Activated CD8-positive, alpha-beta T cell treated with anti-CD3 and anti-CD28 coated beads for 36 hours (primary cell): ENCODE data around the gene DAPL1. TPM values are rescaled to one million over a fixed set of nuclear protein-coding genes. Genes with fewer than 3 reads are reported as not detected.

Experiments
- ATAC-seq: fragments of 200-7000 bp; cut with Tn5 transposase; one replicate; pipeline ENCODE4 v1.10.0; 2021; ENCODE audit warnings: mild to moderate bottlenecking, moderate library complexity
- CTCF ChIA-PET: fragments of 350-600 bp; sonication (Branson Sonifier 250); formaldehyde crosslinking; loops from one replicate; lab custom pipeline; 2021; ENCODE audit warnings: antibody characterized with exemption; lab: Charles Lee
- POLR2A ChIA-PET: fragments of 350-600 bp; sonication (Branson Sonifier 250); formaldehyde crosslinking; loops from one replicate; lab custom pipeline; 2021; ENCODE audit warnings: antibody characterized with exemption; lab: Charles Lee
- DNase-seq: peaks from one replicate; pipeline ENCODE4 v3.0.0-alpha.2; 2020
- H3K27ac Mint-ChIP-seq: one replicate; pipeline ENCODE4 v1.8.0; 2021; ENCODE audit warnings: mild to moderate bottlenecking, mixed read lengths
- H3K27me3 Mint-ChIP-seq: one replicate; pipeline ENCODE4 v1.8.0; 2021; ENCODE audit warnings: mixed read lengths
- H3K36me3 Mint-ChIP-seq: one replicate; pipeline ENCODE4 v1.8.0; 2021; ENCODE audit warnings: low read depth, mixed read lengths
- H3K4me1 Mint-ChIP-seq: one replicate; pipeline ENCODE4 v1.8.0; 2021; ENCODE audit warnings: low read depth, mixed read lengths
- H3K4me3 Mint-ChIP-seq: one replicate; pipeline ENCODE4 v1.8.0; 2021; ENCODE audit warnings: mild to moderate bottlenecking, moderate library complexity, mixed read lengths
- H3K9me3 Mint-ChIP-seq: one replicate; pipeline ENCODE4 v1.8.0; 2021; ENCODE audit warnings: mixed read lengths
- intact Hi-C: fragments of 100-400 bp; cut with micrococcal nuclease; formaldehyde crosslinking; loops from one replicate; pipeline ENCODE4 v1.10.0; 2022
- total RNA-seq, 2 experiments: library from RNA; stranded (reverse); gene quantifications; one replicate each; pipeline ENCODE4 v1.2.3, GENCODE V29; 2021
- TF ChIP-seq, protein P1 (sequence below): fragments of 200-600 bp; IDR thresholded peaks from one replicate; pipeline ENCODE4 v1.8.0; 2022; ENCODE audit warnings: antibody characterized with exemption, mild to moderate bottlenecking

DAPL1 gene
- total RNA-seq, 2 experiments from 2014 or later = not detected

DNA sequence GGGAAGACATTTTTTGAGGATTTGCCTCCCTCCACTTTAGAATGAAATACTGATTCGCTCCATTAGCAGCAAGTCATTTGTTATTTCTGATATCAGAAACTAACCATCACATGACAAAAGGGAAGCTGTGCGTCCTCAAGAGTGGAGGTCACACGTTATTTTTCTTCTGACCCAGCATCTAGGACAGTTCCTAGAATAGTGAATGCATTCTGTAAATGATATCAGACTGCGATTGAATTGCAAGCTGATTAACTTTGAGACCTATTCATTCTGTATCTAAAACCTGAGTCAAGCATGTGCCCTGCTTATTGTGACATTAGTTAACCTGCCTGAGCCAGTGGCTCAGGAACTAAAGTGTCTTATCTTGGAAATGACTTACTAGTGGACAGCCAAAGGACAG lies 10.1 kb downstream of the DAPL1 start:
- ATAC-seq = no peak
- TF ChIP-seq, protein P1, sequence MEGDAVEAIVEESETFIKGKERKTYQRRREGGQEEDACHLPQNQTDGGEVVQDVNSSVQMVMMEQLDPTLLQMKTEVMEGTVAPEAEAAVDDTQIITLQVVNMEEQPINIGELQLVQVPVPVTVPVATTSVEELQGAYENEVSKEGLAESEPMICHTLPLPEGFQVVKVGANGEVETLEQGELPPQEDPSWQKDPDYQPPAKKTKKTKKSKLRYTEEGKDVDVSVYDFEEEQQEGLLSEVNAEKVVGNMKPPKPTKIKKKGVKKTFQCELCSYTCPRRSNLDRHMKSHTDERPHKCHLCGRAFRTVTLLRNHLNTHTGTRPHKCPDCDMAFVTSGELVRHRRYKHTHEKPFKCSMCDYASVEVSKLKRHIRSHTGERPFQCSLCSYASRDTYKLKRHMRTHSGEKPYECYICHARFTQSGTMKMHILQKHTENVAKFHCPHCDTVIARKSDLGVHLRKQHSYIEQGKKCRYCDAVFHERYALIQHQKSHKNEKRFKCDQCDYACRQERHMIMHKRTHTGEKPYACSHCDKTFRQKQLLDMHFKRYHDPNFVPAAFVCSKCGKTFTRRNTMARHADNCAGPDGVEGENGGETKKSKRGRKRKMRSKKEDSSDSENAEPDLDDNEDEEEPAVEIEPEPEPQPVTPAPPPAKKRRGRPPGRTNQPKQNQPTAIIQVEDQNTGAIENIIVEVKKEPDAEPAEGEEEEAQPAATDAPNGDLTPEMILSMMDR = no peak
- no peak overlapping the region for H3K4me3 Mint-ChIP-seq
- CTCF ChIA-PET = no interaction called here
- H3K27me3 Mint-ChIP-seq = peaks cover 6% of the 10 kb centered on the region
- POLR2A ChIA-PET = no interaction called here
- intact Hi-C loops = no loop called here
- no peaks in the 10 kb centered on the region for H3K9me3 Mint-ChIP-seq
- H3K4me1 Mint-ChIP-seq = no peaks in the 10 kb centered on the region
- no peak for DNase-seq
- H3K27ac Mint-ChIP-seq = no peak overlapping the region
- no peaks in the 10 kb centered on the region for H3K36me3 Mint-ChIP-seq

DNA sequence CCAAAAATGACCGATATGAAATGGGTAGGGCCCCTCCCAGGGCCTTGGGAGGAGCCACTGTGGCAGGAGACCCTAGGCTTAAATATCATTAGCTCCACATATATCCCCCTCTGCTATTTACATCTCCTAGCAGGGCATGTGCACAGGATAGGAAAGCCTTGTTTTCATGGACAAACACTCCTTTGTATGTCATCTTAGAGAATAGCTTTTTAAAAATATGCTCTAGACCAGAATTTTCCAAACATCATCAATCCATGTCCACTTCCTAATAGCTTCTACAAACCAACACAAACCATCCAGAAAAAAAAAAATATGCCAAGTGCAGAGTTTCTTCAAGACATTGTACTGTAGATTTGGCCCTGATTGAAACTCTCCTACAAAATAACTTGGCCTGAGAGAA lies 10.8 kb downstream of the DAPL1 start:
- TF ChIP-seq, protein P1 = no peak
- ChIA-PET CTCF (no interaction called here), POLR2A (no interaction called here)
- DNase-seq = no peak
- Mint-ChIP-seq H3K4me1 (no peaks in the 10 kb centered on the region), H3K4me3 (no peak overlapping the region), H3K36me3 (no peaks in the 10 kb centered on the region), H3K27me3 (peaks cover 7% of the 10 kb centered on the region), H3K9me3 (no peaks in the 10 kb centered on the region), H3K27ac (no peak overlapping the region)
- intact Hi-C loops = no loop called here
- no peak for ATAC-seq

DNA sequence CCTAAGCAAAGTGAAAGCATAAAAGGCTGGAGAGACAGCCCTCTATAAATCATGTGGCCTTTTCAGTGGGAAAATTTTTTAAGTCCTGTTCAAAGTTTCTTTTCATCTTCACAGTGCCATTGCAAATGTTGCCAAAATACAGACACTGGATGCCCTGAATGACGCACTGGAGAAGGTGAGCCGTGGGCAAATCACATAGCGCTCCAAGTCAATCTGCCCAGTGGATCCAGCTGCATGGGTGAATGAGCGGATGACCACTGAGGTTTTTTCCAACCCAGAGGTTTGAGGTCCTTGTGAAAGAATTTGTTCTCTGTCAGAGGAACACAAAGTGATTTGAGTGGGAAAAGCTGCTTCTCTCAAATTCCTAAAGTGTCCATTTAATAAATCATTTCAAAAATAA lies 11.8 kb downstream of the DAPL1 start:
- intact Hi-C loops = no loop called here
- CTCF ChIA-PET = no interaction called here
- POLR2A ChIA-PET = no interaction called here
- ATAC-seq (no peak), DNase-seq (no peak)
- no peaks in the 10 kb centered on the region for H3K36me3 Mint-ChIP-seq
- TF ChIP-seq, protein P1 = no peak
- no peaks in the 10 kb centered on the region for H3K9me3 Mint-ChIP-seq
- H3K4me1 Mint-ChIP-seq = no peaks in the 10 kb centered on the region
- no peak overlapping the region for H3K4me3 Mint-ChIP-seq
- H3K27ac Mint-ChIP-seq = no peak overlapping the region
- H3K27me3 Mint-ChIP-seq = peaks cover 10% of the 10 kb centered on the region

DNA sequence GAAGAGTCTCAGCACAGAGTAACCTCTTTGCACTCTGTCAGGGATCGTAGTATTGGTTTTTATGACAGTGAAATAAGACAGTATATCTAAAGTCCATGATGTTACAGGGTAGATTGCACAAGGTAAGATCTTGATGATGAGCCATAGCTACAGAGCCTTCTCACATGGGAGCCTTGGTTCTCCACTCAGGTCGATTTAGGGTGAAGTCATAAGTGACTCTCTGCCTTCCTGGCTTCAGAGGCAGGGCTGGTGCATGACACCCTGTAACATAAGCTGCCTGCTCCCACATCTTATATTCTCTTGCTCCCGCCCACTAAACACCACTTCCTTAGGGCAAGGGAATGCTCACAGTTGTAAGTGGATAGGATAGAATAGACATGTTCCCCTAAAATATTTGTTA lies 13.3 kb downstream of the DAPL1 start:
- no peak for DNase-seq
- TF ChIP-seq, protein P1 = no peak
- no peaks in the 10 kb centered on the region for H3K9me3 Mint-ChIP-seq
- H3K36me3 Mint-ChIP-seq = no peaks in the 10 kb centered on the region
- no peaks in the 10 kb centered on the region for H3K4me1 Mint-ChIP-seq
- no peak overlapping the region for H3K27ac Mint-ChIP-seq
- no peak for ATAC-seq
- peaks cover 12% of the 10 kb centered on the region for H3K27me3 Mint-ChIP-seq
- intact Hi-C loops = no loop called here
- POLR2A ChIA-PET = no interaction called here
- CTCF ChIA-PET = no interaction called here
- H3K4me3 Mint-ChIP-seq = no peak overlapping the region

DNA sequence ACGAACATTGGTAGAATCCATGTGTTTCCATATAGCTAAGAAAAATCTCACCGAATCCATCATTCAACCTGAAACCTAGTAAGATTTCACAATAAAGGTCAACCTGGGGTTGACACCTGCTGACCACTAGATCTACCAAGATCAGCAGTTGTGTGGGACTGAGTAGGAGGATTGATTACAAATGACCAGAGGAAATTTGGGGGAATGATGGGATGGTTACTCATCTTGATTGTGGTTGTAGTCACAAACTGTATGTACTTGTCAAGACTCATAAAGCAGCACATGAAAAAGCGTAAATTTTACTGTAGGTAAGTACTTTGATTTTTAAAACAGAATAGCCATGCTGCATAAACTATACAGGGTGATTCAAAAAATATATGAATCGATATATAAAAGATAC lies 14.7 kb downstream of the DAPL1 start:
- Mint-ChIP-seq H3K27ac (no peak overlapping the region), H3K4me1 (no peaks in the 10 kb centered on the region), H3K9me3 (no peaks in the 10 kb centered on the region), H3K4me3 (no peak overlapping the region), H3K27me3 (peaks cover 16% of the 10 kb centered on the region), H3K36me3 (no peaks in the 10 kb centered on the region)
- CTCF ChIA-PET = interaction anchor here (0.9 kb wide), 1 partner anchor 10 kb away, joined by 3 read pairs; no protein-coding TSS in a partner anchor
- TF ChIP-seq, protein P1 = no peak
- no peak for DNase-seq
- POLR2A ChIA-PET = no interaction called here
- no peak for ATAC-seq
- intact Hi-C loops = no loop called here
